ENCODE data around the gene SALL2. TPM values are rescaled to one million over a fixed set of nuclear protein-coding genes. Genes with fewer than 3 reads are reported as not detected.

Gene SALL2
- total RNA-seq, 1 experiment from 2014 or later, result 0.47 TPM

GRCh38 chr14:21524575-21525490, 1.3 kb downstream of the SALL2 start:
- ATAC-seq (no peak), DNase-seq (ENCODE audit: low read depth, low spot score) (no peak)
- Histone ChIP-seq H3K36me3 (ENCODE audit: control insufficient read depth in 1 of 2, insufficient read depth in 2 of 2, low read length in 2 of 2) (no peaks in the 10 kb centered on the region), H3K27me3 (ENCODE audit: insufficient read depth, low read length) (peaks cover 9% of the 10 kb centered on the region; the same call in 1 of the 2 replicates), H3K79me2 (ENCODE audit: insufficient read depth, low read length) (no peaks in the 10 kb centered on the region), H3K27ac (ENCODE audit: low read depth, low read length) (no peak overlapping the region), H3K9ac (ENCODE audit: low read length) (no peak overlapping the region), H2AFZ (ENCODE audit: low read depth, low read length, poor library complexity, severe bottlenecking) (no peak overlapping the region), H3K9me3 (ENCODE audit: control insufficient read depth in 1 of 2, insufficient read depth in 1 of 2, low read depth in 1 of 2, low read length in 2 of 2) (no peaks in the 10 kb centered on the region), H3K9me2 (ENCODE audit: insufficient read depth) (no peaks in the 10 kb centered on the region), H3K4me1 (ENCODE audit: control insufficient read depth in 1 of 2, insufficient read depth in 2 of 2, low read length in 2 of 2) (peaks cover 0 to 5% of the 10 kb centered on the region in 2 experiments; a peak in 1 of 4 replicates), H3K4me3 (replicated peaks in 1 of 2; ENCODE audit: low read depth in 1 of 2, low read length in 2 of 2) (no peak overlapping the region), H4K20me1 (ENCODE audit: insufficient read depth) (no peaks in the 10 kb centered on the region), H3K4me2 (ENCODE audit: low read length) (no peak overlapping the region)
- no TSS peak for BruUV-seq (replicated peaks)
- RAD21 ChIA-PET (ENCODE audit: low non-redundant PET in 1 of 2, low total read pairs in 2 of 2, uncharacterized antibody in 2 of 2, unreplicated experiment in 2 of 2), result no interaction called here
- intact Hi-C loops (cut with micrococcal nuclease), result no loop called here
- CTCF ChIA-PET, result no interaction called here
- no peak for TF ChIP-seq CEBPB (IDR thresholded peaks at IDR 0.05; ENCODE audit: low read depth)
- POLR2A ChIA-PET, result no interaction called here

- H3K4me2 ChIP-seq (ENCODE audit: low read length), result no peak overlapping the region
- POLR2A ChIA-PET, result interaction anchor here (1.8 kb wide), 1 partner anchor 12 kb away, joined by 4 read pairs; the partner anchor contains the start of gene METTL3
Observed at GRCh38 chr14:21523203-21523602, 2.9 kb downstream of the SALL2 start.

More at GRCh38 chr14:21523203-21523602, 2.9 kb downstream of the SALL2 start:
- ATAC-seq, result no peak
- no peak overlapping the region for H3K4me3 ChIP-seq (replicated peaks in 1 of 2; ENCODE audit: low read depth in 1 of 2, low read length in 2 of 2)
- H4K20me1 ChIP-seq (ENCODE audit: insufficient read depth), result no peaks in the 10 kb centered on the region
- no peak for DNase-seq (ENCODE audit: low read depth, low spot score)
- TF ChIP-seq RAD21 (IDR thresholded peaks at IDR 0.05; ENCODE audit: low read depth) (no peak), EGR1 (IDR thresholded peaks at IDR 0.05; ENCODE audit: low read depth) (no peak), CBX3 (IDR thresholded peaks at IDR 0.05; ENCODE audit: low read depth) (no peak), FOSL1 (IDR thresholded peaks at IDR 0.05; ENCODE audit: low read depth) (no peak), ATF3 (IDR thresholded peaks at IDR 0.05) (no peak), ZNF274 (IDR thresholded peaks at IDR 0.05; ENCODE audit: low read depth, low read length) (no peak), SRF (IDR thresholded peaks at IDR 0.05; ENCODE audit: low read depth) (no peak), ELF1 (IDR thresholded peaks at IDR 0.05; ENCODE audit: borderline replicate concordance, low read depth) (no peak), SIN3A (IDR thresholded peaks at IDR 0.05; ENCODE audit: low read depth) (no peak), JUND (IDR thresholded peaks at IDR 0.05) (no peak)
- intact Hi-C loops (cut with micrococcal nuclease), result no loop called here
- no peaks in the 10 kb centered on the region for H3K79me2 ChIP-seq (ENCODE audit: insufficient read depth, low read length)
- BruUV-seq (replicated peaks), result no TSS peak
- H3K9me3 ChIP-seq (ENCODE audit: control insufficient read depth in 1 of 2, insufficient read depth in 1 of 2, low read depth in 1 of 2, low read length in 2 of 2), result no peaks in the 10 kb centered on the region
- CTCF ChIA-PET, result no interaction called here
- no peaks in the 10 kb centered on the region for H3K9me2 ChIP-seq (ENCODE audit: insufficient read depth)
- no peaks in the 10 kb centered on the region for H3K4me1 ChIP-seq (ENCODE audit: control insufficient read depth in 1 of 2, insufficient read depth in 2 of 2, low read length in 2 of 2)
- RAD21 ChIA-PET (ENCODE audit: low non-redundant PET in 1 of 2, low total read pairs in 2 of 2, uncharacterized antibody in 2 of 2, unreplicated experiment in 2 of 2), result no interaction called here
- H3K9ac ChIP-seq (ENCODE audit: low read length), result no peak overlapping the region
- no peak overlapping the region for H3K27ac ChIP-seq (ENCODE audit: low read depth, low read length)
- no peak overlapping the region for H2AFZ ChIP-seq (ENCODE audit: low read depth, low read length, poor library complexity, severe bottlenecking)
- peaks cover 9% of the 10 kb centered on the region; the same call in 1 of the 2 replicates for H3K27me3 ChIP-seq (ENCODE audit: insufficient read depth, low read length)
- no peaks in the 10 kb centered on the region for H3K36me3 ChIP-seq (ENCODE audit: control insufficient read depth in 1 of 2, insufficient read depth in 2 of 2, low read length in 2 of 2)

Measured in HCT116 (cell line).